ENCODE data around the gene LPAR1.
"Not testable (repeated sequence)": the region's sequence is repeated elsewhere in the genome, so short reads cannot be mapped to it uniquely, and the experiment has no call there.

LPAR1 gene

DNA sequence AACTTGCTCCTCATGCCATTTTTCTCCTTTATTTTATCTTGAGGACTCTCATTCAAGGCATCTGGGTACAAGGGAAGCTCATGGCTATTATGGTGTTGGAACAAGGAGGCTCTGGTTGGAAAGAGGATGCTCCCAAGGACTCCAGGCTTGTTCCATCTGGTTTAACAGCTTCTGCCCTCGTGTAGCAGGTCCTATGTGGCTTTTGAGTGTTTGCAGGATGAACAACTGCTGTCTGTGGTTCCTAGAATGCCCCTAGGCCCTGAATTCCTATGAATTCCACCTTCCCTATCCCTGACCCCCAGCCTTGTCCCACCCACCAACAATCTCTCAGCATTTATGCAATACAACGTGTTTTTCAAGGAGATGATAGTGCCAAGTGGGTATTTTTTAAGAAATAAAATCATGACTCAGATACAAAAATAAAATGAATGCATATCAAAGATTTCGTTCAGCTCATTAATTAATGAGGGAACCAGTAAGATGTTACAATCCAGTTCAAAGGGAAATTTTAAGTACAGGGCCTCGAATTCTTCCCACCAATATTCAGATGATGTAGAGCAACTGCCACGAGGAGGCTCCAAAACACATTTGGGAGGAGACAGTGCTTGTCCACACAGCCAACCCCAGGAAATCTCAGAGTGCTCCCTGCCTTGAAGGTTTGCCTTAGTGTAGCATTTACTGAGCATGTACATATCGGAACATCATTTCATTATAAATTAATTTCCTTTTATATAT lies 187.7 kb downstream of the LPAR1 start:
- TF ChIP-seq TAF1 (IDR thresholded peaks at IDR 0.05; ENCODE audit: borderline replicate concordance, low read depth, low read length): no peak
- no peak for TF ChIP-seq POLR2AphosphoS5 (IDR thresholded peaks at IDR 0.05; ENCODE audit: low read depth, low read length)
- TF ChIP-seq POLR2A (IDR thresholded peaks at IDR 0.05; ENCODE audit: low read depth, low read length): no peak
- FAIRE-seq (no peak), DNase-seq (ENCODE audit: insufficient read length) (no peak)

DNA sequence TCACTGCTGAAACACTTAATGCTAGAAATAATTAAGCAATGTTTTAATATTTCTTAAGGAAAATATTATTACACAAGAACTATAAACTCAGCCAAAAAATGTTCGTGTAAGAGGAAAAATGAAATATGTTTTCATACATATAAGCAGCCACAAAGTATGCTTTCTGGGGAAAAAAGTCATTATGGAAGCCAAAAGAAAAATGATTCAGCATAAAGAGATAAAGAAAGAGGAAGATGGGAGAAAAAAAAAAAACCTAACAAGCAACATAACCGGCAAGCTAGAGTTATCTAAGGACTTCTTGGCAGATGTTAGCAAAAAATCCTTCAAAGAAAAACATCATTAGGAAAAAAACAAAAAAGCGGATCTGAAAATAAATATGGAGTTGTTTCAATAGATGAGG lies 190.6 kb downstream of the LPAR1 start:
- DNase-seq (ENCODE audit: insufficient read length): no peak
- no peak for FAIRE-seq

DNA sequence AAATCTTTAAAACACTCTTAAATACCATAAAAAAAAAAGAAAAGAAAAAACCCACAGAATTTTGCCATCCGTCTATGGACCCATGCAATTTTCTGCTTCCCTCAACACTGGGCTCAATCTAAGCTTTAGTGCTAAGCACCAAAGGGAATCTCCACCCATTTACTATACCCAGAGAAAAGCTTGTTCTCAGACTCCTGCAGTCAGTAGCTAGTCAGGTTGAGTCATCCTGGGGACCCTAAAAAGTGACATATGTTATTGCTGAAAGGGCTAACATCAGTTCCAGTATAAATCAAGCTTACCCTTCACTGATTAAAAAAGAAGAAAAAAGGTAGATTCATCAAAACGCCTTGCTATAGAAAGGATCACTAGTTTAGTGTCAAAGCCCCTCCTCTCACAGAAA lies 192.1 kb downstream of the LPAR1 start:
- no peak for DNase-seq (ENCODE audit: insufficient read length)
- no peak for FAIRE-seq
- no peak for TF ChIP-seq TAF1 (IDR thresholded peaks at IDR 0.05; ENCODE audit: borderline replicate concordance, low read depth, low read length)
- TF ChIP-seq POLR2A (IDR thresholded peaks at IDR 0.05; ENCODE audit: low read depth, low read length): no peak
- no peak for TF ChIP-seq POLR2AphosphoS5 (IDR thresholded peaks at IDR 0.05; ENCODE audit: low read depth, low read length)

More for the DNA sequence above, 190.6 kb downstream of the LPAR1 start:
- TF ChIP-seq POLR2A (IDR thresholded peaks at IDR 0.05; ENCODE audit: low read depth, low read length) (no peak), TAF1 (IDR thresholded peaks at IDR 0.05; ENCODE audit: borderline replicate concordance, low read depth, low read length) (no peak), POLR2AphosphoS5 (IDR thresholded peaks at IDR 0.05; ENCODE audit: low read depth, low read length) (no peak)

DNA sequence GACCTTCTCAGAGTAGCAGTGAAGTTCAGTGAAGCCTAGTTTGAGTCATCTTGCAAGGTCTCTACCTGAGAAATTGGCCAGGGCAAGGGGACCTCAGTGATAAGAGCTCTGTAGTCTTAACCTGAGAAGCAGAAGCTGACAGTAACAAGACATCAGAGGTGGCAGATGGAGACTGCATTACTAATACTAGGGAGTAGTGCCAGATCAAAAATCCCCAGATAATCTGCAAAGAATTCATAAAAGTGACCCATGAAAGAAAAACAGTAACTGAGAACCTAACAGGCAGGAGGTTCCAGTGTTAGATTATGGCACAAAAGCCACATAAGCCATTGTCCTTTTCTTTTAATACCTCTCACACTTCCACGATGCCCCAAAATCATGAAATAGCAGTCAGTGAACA lies 194.1 kb downstream of the LPAR1 start:
- DNase-seq (ENCODE audit: insufficient read length): no peak
- FAIRE-seq: no peak
- TF ChIP-seq POLR2A (IDR thresholded peaks at IDR 0.05; ENCODE audit: low read depth, low read length): no peak
- no peak for TF ChIP-seq POLR2AphosphoS5 (IDR thresholded peaks at IDR 0.05; ENCODE audit: low read depth, low read length)
- no peak for TF ChIP-seq TAF1 (IDR thresholded peaks at IDR 0.05; ENCODE audit: borderline replicate concordance, low read depth, low read length)

DNA sequence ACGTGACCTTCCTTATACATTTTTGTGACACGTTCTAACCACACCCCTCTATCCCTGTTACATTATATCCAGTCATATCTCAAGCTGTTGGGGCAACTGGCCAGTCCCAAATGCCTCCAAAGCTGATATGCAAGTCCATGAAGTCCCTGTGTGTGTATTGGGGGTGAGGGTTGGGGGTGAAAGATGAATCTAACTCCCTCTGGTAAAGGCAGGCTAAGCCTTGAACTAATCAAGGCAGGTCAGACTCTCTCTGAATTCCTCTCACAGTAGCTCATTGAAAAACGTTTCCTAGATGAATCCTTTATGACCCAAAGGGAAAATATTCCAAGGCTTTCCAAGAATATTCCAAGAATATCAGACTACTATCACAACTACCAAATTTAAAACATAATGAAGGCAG lies 195.3 kb downstream of the LPAR1 start:
- TF ChIP-seq TAF1 (IDR thresholded peaks at IDR 0.05; ENCODE audit: borderline replicate concordance, low read depth, low read length) (no peak), POLR2AphosphoS5 (IDR thresholded peaks at IDR 0.05; ENCODE audit: low read depth, low read length) (no peak), POLR2A (IDR thresholded peaks at IDR 0.05; ENCODE audit: low read depth, low read length) (no peak)
- DNase-seq (ENCODE audit: insufficient read length): no peak
- FAIRE-seq: no peak

DNA sequence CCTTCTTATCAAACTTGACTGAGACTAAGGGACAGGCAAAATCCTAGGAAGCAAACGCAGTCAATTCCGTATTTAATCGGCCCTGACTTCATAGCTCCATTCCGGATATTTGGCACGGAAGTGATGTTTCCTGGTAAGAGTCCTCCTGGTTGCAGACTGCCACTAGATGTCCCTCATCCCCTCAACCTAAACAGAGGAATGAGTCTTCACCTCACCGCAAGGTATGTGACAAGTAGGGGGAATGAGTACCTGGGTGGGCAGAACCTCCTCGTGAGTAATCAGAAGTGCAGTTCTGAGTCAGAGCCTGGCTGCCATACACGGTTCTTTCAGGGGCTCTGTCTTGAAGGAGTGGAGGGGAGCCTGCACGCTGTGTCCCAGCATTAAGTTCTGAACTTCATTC lies 196.1 kb downstream of the LPAR1 start:
- FAIRE-seq (no peak), DNase-seq (ENCODE audit: insufficient read length) (no peak)
- TF ChIP-seq TAF1 (IDR thresholded peaks at IDR 0.05; ENCODE audit: borderline replicate concordance, low read depth, low read length): no peak
- no peak for TF ChIP-seq POLR2A (IDR thresholded peaks at IDR 0.05; ENCODE audit: low read depth, low read length)
- TF ChIP-seq POLR2AphosphoS5 (IDR thresholded peaks at IDR 0.05; ENCODE audit: low read depth, low read length): no peak

DNA sequence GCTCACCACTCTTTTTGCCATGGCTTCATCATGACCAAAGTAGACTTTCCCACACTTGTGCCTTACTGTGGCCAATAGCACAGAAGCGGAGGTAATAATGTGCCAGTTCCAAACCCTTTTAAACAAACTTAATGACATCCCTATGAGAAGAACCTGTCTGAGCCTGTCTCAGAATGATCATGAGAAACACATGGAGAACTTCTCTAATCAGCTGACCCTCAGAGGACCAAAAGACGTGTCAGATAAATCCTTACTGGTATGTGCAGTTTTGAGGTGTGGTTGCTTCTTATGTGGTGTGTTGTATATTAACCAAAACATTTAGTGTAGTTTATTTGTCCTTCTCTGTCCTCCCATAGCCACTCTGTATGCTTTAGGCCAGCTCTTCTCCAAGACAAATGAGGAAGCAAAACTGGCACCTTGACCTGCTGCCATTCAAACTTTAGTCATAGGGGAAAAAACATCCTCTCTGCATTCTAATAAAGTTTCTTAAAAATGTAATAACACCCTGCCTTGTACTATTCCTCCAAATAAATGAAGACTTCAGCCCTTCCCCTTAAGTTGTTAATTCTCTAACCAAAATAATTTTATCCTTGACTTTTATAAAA lies 200.8 kb downstream of the LPAR1 start:
- TF ChIP-seq POLR2AphosphoS5 (IDR thresholded peaks at IDR 0.05; ENCODE audit: low read depth, low read length) (no peak), POLR2A (IDR thresholded peaks at IDR 0.05; ENCODE audit: low read depth, low read length) (no peak), TAF1 (IDR thresholded peaks at IDR 0.05; ENCODE audit: borderline replicate concordance, low read depth, low read length) (no peak)
- FAIRE-seq (no peak), DNase-seq (ENCODE audit: insufficient read length) (no peak)

DNA sequence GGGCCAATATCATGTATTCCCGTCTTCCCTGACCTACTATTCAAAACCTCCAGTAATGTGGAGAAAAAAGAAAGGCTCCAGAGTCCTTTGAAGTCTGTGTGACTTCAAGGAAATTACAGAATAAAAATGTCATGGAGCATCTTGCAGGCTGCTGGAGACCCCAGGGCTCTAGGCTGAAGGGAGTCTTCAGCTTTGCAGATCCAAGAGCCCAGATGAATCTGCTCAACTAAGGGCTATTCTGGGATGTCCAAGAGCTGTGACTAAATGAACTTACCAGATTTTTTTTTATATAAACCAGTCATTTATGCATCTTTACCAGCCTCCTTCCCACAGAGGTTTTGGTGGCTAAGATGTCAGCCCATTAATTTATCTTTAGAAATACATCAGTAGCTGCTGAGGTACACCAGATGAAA lies 202.4 kb downstream of the LPAR1 start:
- DNase-seq (ENCODE audit: insufficient read length) (no peak), FAIRE-seq (no peak)
- no peak for TF ChIP-seq TAF1 (IDR thresholded peaks at IDR 0.05; ENCODE audit: borderline replicate concordance, low read depth, low read length)
- TF ChIP-seq POLR2A (IDR thresholded peaks at IDR 0.05; ENCODE audit: low read depth, low read length): no peak
- TF ChIP-seq POLR2AphosphoS5 (IDR thresholded peaks at IDR 0.05; ENCODE audit: low read depth, low read length): no peak

DNA sequence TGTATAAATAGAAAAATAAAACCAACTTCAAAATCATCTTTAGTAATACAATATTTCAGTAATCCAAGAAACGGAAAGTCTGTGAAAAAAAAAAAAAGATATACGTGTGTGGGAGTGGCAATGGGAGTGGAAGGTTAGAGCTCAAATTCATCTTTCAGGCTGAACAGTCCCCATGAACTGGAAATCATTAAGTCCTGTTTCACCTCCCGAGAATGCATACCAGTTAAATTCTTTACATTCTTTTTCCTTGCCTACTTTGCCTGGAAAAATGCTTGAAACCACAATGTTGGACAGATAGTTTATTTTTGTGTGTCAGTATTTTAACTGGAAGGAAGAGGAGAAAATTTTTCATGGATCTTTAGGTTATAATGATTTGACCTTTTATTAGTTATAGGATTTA lies 202.9 kb downstream of the LPAR1 start:
- DNase-seq (ENCODE audit: insufficient read length): no peak
- no peak for TF ChIP-seq TAF1 (IDR thresholded peaks at IDR 0.05; ENCODE audit: borderline replicate concordance, low read depth, low read length)
- no peak for TF ChIP-seq POLR2AphosphoS5 (IDR thresholded peaks at IDR 0.05; ENCODE audit: low read depth, low read length)
- TF ChIP-seq POLR2A (IDR thresholded peaks at IDR 0.05; ENCODE audit: low read depth, low read length): no peak
- no peak for FAIRE-seq

DNA sequence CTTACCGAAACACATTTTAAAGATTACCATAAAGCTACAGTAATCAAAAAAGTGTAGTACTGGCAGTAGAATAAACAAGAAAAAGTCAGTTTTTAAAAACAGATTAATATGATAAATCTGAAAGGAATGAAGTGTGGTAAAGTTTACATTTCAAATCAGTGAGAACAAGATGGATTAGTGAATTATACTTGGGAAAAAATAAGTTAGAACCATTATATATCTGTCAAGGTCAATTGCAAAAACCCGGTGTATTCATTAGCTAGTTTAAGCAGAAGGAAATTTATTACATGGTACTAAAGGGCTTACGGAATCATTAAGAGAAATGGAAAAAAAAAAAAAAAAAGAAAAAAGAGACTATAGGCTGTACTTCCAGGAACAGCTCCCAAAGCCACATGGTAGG lies 205.3 kb downstream of the LPAR1 start:
- DNase-seq (ENCODE audit: insufficient read length) (no peak), FAIRE-seq (no peak)
- TF ChIP-seq TAF1 (IDR thresholded peaks at IDR 0.05; ENCODE audit: borderline replicate concordance, low read depth, low read length) (no peak), POLR2AphosphoS5 (IDR thresholded peaks at IDR 0.05; ENCODE audit: low read depth, low read length) (no peak), POLR2A (IDR thresholded peaks at IDR 0.05; ENCODE audit: low read depth, low read length) (no peak)

DNA sequence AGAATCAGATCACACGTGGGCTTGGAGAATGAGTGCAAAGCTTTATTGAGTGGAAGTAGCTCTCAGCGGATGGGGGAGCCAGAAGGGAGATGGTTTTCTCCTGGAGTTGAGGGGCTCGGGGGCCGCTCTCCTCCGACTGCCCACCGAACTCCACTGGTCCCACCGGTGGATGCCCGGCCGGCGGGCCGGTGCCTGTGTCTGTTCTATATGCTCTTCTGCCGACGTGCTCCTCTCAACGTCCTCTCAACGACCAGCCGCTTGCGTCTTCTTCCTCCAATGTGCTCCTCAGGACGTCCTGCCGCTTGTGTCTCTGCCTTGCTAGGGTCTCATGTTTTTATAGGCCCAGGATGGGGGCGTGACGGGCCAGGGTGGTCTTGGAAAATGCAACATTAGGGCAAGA lies 207.8 kb downstream of the LPAR1 start:
- no peak for DNase-seq (ENCODE audit: insufficient read length)
- no peak for FAIRE-seq

DNA sequence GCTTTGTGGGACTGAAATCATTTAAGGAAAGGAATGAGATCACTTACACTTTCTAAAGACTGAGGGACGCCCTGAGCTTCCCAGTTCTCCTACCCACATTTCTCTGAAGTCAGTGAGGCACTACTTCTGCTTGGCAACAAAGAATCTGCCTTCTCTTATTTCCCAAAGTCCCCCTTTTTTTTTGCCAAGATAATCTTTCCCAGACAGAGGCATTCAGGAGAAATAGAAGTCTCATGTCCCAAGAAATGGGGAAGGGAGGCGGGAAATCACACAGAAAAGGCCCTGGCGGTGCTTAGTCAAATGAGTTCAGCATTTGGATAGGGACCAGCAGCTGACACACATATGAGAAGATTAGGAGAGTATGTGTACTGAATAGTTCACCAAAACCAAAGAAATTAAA lies 210.0 kb downstream of the LPAR1 start:
- TF ChIP-seq POLR2A (IDR thresholded peaks at IDR 0.05; ENCODE audit: low read depth, low read length) (no peak), TAF1 (IDR thresholded peaks at IDR 0.05; ENCODE audit: borderline replicate concordance, low read depth, low read length) (no peak), POLR2AphosphoS5 (IDR thresholded peaks at IDR 0.05; ENCODE audit: low read depth, low read length) (no peak)
- DNase-seq (ENCODE audit: insufficient read length): no peak
- no peak for FAIRE-seq

More for the DNA sequence above, 207.8 kb downstream of the LPAR1 start:
- TF ChIP-seq POLR2AphosphoS5 (IDR thresholded peaks at IDR 0.05; ENCODE audit: low read depth, low read length) (no peak), TAF1 (IDR thresholded peaks at IDR 0.05; ENCODE audit: borderline replicate concordance, low read depth, low read length) (no peak), POLR2A (IDR thresholded peaks at IDR 0.05; ENCODE audit: low read depth, low read length) (no peak)

DNA sequence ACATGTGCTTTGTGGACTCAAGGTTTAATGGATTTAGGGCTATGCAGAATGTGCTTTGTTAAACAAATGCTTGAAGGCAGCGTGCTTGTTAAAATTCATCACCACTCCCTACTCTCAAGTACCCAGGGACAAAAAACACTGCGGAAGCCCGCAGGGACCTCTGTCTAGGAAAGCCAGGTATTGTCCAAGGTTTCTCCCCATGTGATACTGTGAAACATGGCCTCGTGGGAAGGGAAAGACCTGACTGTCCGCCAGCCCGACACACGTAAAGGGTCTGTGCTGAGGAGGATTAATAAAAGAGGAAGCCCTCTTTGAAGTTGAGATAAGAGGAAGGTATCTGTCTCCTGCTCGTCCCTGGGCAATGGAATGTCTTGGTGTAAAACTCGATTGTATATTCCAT lies 211.9 kb downstream of the LPAR1 start:
- not testable (repeated sequence) for DNase-seq (ENCODE audit: insufficient read length); FAIRE-seq
